Superior temporal gyrus (tissue), 1 donor: Measurements from ENCODE around the gene VKORC1L1.
"Not testable (repeated sequence)": the region's sequence is repeated elsewhere in the genome, so short reads cannot be mapped to it uniquely, and the experiment has no call there.

ENCODE experiments used
- DNase-seq: peaks from one replicate; pipeline ENCODE4 v3.0.0-alpha.2; 2016; ENCODE audit errors: extremely low spot score

Gene VKORC1L1

GRCh38 chr7:65872776-65873581, at the start of gene VKORC1L1:
TSS of gene VKORC1L1 (plus strand) at chr7:65873074. CDS start at chr7:65873372, 298 bp downstream.
- DNase-seq: peak; percentile 83

DNA sequence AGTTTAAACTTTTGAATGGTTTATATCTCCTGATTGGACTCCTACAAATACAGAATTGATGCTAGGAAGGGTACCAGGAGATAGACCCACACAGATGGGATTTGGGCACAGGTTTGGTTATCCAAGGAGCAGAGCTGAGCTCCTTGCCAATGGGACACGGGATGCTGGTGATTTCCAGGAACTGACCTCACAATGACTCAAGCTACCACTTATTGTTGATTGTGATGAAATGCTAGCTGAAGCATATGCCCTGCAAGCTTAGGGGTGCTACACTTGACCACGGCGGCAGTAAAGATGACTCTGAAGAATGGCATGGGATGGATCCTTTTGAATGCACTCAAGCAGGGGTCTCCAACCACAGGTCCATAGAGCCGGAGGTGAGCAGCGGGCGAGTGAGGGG, 45.5 kb upstream of the VKORC1L1 start:
- DNase-seq: no peak

GRCh38 chr7:65832281-65832680, 40.6 kb upstream of the VKORC1L1 start:
- DNase-seq: no peak

GRCh38 chr7:65836684-65837083, 36.2 kb upstream of the VKORC1L1 start:
- not testable (repeated sequence) for DNase-seq

DNA sequence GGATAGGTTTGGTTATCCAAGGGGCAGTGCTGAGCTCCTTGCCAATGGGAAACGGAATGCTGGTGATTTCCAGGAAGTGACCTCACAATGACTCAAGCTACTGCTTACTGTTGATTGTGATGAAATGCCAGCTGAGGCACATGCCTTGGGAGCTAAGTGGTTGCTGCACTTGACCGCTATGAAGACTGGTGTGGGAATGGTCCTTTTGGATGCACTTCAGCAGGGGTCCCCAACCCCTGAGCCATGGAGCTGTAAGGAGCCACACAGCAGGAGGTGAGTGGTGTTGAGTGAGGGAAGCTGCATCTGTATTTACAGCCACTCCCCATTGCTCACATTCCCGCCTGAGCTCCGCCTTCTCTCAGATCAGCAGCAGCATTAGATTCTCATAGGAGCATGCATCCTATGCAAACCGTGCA, 35.3 kb upstream of the VKORC1L1 start:
- not testable (repeated sequence) for DNase-seq

GRCh38 chr7:65839846-65840245, 33.0 kb upstream of the VKORC1L1 start:
- no peak for DNase-seq

DNA sequence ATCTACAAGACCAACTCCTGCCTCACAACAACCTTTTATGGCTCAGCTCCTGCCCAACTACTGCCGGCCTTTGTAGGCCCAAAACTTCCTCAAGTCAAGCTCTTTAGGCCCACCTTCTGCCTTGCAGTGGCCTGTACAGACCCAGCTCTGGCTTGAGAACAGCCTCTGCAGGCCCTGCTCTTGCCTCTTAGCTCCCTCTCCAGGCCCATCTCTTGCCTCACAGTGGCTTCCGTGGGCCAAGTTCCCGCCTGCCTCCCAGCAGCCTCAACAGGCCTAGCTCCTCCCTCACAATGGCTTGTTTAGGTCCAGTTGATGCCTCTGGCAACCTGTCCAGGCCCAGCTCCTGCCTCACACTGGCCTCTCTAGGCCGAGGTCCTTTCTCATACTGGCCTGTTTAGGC, 32.4 kb upstream of the VKORC1L1 start:
- DNase-seq: no peak

DNA sequence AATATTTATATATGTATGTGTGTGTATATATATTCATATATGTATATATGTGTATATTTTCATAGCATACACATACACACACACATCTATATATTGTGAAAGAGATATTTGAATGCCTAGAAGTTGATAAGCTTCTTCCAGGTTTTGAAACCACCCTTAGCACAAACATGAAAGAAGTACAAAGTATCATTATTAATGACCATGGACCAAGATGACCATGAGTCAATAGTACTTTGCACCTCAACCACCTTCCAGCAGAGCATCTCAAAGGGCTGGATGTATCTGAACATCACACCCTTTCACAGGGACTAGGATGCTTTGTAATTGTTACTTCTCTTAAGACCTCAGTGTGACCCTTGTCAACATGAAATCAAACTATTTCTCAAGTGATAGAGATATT, 29.3 kb upstream of the VKORC1L1 start:
- not testable (repeated sequence) for DNase-seq

GRCh38 chr7:65846008-65846570, 26.8 kb upstream of the VKORC1L1 start:
- no peak for DNase-seq

DNA sequence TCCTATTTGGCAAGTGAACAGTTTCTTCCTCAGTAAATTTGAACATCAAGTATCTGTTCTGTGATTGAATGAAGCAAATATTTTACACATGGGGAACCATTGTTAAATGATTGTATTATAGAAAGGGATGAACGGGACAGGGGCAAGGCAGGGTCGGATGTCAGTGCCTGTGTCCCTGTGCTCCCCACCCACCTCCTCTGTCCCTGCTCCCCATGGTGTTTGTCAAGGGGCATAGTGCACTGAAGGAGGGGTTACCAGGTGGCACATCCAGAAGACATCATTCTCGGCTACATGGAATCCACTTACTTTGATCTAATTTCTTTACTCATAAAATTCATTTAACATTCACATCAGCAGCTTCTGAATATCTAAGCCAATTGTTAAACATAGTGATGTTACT, 19.4 kb upstream of the VKORC1L1 start:
- DNase-seq: not testable (repeated sequence)

DNA sequence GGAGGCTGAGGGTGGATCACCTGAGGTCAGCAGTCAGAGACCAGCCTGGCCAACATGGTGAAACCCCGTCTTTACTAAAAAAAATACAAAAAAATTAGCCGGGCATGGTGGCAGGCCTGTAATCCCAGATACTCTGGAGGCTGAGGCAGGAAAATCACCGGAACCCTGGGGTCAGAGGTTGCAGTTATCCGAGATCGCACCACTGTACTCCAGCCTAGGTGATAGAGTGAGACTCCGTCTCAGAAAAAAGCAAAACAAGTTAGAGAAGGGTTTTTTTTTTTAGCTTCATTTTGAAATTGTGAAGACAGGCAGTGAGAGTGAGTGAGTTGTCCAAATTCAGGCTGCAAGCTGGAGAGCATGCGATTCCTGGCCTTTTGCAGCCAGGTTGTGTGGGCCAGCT, 19.0 kb upstream of the VKORC1L1 start:
- not testable (repeated sequence) for DNase-seq

DNA sequence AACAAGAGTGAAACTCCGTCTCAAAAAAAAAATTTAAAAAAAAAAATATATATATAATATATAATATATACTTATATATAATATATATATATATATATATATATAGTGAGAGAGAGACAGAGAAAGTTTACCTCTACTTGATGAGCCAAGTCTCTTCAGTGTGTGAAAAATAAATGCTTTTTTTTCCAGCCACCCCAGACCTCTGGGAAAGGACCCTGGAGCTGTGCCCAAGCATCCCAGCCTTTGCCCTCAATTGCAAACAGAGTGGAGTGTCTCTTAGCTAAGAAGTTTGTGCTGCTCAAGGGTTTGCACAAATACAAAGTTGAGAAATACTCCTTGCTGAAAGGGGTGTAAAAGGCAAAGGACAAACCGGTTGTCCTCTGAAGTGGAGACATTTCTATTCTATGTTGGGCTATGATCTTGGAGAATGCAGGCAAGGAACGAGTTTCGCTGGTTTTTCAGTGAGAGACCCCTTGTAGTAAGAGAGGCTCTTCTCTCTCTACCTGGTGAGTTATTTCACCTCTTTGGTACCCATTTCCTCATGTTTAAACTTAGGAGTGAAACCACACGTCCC, 15.5 kb upstream of the VKORC1L1 start:
- not testable (repeated sequence) for DNase-seq

GRCh38 chr7:65858660-65859059, 14.2 kb upstream of the VKORC1L1 start:
- DNase-seq: not testable (repeated sequence)

DNA sequence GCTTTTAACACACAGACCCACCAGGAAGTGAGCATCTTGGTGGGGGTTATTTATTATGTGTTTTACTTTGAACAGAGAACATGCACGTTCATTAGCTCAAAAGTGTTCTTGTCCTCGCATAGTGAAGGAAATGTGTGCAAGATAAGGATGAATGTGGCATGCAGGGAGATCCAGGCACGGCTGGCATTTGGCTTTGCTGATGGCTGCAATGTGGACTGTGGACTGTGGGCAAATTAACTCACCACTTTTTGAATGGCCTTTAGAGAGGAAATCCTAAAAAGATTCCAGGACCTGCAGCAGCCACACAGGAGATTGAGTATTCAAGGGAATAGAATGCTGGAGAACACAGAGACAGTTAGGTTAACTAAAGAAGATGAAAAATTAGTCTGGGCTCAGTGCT, 6.6 kb upstream of the VKORC1L1 start:
- DNase-seq: not testable (repeated sequence)

GRCh38 chr7:65867681-65868080, 5.2 kb upstream of the VKORC1L1 start:
- DNase-seq: not testable (repeated sequence)

DNA sequence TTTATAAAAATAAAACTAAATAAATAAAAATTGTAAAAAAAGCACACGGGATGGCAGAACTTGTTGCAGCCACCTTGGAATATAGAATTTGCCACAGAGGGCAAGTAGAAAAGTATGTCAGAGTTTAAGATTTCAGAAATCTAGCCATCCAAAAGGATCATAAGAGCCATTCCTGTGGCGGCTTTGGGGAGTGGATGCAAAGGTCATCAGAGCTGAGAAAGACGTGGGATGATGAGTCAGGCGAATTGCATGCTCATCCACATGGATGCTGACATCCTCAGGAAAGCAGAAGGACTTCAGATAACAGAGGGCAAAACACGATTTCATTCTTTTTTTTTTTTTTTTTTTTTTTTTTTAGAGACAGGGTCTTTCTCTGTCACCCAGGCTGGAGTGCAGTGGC, 3.6 kb upstream of the VKORC1L1 start:
- not testable (repeated sequence) for DNase-seq

DNA sequence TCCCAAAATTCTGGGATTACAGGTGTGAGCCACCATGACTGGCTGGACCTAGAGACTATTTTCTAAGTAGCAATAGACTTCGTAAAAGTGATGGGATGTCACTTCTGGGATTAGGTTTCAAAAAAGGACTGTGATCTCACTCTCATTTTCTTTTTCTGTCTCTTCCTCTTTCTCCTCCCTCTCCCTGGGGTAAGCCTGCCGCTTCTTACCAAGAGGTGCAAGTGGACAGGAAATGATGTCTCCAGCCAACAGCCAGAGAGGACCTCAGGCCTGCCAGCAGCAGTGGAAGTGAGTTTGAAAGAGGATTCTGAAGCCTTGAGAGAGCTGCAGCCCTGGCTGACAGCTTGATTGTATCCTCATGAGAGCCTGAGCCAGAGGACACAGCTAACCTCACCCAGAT, 1.4 kb upstream of the VKORC1L1 start:
- not testable (repeated sequence) for DNase-seq

DNA sequence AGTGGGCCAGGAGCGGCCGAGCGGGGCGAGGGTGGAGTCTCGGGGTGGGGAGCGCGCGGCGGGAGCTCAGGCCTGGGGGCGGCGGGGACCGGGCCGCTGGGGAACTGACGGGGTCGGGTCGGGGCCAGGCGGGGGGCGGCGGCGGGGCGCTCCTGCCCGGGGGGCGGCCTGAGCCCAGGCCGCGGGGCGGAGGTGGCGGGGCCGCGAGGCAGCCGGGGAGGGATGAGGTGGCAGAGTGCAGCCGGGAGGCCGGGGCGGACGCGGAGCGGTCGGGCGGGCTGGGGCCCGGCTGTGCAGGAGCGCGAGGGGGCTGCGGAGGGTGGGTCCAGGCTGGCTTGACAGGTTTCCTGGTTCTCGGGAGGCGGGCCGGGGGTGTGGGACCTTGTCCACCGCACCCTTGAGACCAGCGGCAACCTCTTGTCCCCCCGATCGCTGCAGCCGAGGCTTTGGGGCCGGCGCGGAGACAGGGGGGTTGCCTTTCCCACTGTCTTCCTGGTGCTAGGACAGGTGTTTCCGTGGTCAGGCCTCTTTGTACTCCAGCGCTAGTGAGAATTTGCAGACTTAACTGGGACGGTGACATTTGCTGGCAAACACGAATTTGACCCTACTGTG, 814 bp downstream of the VKORC1L1 start:
- not testable (repeated sequence) for DNase-seq

- not testable (repeated sequence) for DNase-seq
Measured at GRCh38 chr7:65875715-65876114, 2.8 kb downstream of the VKORC1L1 start.

DNA sequence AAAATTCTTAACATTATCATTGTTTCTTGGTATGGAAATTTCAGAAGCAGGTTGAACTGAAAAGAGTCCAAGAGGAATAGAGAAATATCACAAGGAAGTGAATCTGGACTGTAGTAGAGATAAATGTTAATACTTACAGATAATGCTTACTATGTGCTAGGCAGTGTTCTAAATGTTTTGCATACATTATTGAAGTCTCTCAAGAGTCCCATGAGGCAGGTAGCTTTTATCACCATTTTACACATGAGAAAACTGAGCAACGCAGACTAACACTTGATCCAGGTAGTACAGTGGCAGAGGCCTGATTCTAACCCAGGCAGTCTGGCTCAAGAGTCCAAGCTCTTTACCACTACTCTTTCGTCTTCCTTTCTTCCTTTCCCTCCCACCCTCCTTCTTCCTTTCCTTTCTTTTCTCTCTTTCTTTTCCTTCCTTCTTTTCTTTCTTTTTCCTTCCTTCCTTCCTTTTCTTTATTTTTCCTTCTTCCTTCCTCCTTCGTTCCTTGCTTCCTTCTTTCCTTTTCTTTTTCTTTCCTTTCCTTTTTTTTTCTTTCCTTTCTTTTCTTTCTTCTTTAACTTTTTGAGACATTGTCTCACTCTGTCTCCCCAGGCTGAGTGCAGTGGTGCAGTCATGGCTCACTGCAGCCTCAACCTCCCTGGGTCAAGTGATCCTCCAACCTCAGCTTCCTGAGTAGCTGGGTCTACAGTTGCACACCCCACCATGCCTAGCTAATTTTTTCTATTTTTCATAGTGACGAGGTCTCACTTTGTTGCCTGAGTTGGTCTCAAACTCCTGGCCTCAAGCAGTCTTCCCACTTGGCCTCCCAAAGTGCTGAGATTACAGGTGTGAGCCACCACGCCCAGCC, 6.6 kb downstream of the VKORC1L1 start:
- DNase-seq: not testable (repeated sequence)

GRCh38 chr7:65880242-65880641, 7.4 kb downstream of the VKORC1L1 start:
- not testable (repeated sequence) for DNase-seq
